AG10803 (cell line): ENCODE results near the gene INAVA.

Experiments
- DNase-seq: peaks from one replicate; pipeline ENCODE4 v3.0.0; 2010; ENCODE audit warnings: low read depth
- H3K4me3 ChIP-seq: 2 replicates; pipeline ENCODE4 v1.5.1; 2011; ENCODE audit warnings: mild to moderate bottlenecking, low read length, control low read depth
- TF ChIP-seq, protein P1 (sequence below): conservative IDR thresholded peaks from 2 replicates; pipeline ENCODE4 v1.5.1; 2011; ENCODE audit warnings: mild to moderate bottlenecking, low read length, control low read depth, inconsistent platforms

The INAVA gene, protein sequence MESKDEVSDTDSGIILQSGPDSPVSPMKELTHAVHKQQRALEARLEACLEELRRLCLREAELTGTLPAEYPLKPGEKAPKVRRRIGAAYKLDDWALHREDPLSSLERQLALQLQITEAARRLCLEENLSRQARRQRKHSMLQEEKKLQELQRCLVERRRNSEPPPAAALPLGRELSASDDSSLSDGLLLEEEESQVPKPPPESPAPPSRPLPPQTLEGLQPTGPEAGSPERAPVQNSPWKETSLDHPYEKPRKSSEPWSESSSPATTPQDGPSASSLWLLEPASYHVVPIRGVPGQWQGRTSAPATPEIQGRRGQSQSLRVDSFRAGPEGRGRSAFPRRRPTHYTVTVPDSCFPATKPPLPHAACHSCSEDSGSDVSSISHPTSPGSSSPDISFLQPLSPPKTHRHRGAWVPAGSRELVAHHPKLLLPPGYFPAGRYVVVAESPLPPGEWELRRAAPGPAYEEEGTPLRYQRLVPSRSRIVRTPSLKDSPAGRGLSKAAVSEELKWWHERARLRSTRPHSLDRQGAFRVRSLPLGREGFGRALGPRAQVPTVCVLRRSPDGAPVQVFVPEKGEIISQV

DNA sequence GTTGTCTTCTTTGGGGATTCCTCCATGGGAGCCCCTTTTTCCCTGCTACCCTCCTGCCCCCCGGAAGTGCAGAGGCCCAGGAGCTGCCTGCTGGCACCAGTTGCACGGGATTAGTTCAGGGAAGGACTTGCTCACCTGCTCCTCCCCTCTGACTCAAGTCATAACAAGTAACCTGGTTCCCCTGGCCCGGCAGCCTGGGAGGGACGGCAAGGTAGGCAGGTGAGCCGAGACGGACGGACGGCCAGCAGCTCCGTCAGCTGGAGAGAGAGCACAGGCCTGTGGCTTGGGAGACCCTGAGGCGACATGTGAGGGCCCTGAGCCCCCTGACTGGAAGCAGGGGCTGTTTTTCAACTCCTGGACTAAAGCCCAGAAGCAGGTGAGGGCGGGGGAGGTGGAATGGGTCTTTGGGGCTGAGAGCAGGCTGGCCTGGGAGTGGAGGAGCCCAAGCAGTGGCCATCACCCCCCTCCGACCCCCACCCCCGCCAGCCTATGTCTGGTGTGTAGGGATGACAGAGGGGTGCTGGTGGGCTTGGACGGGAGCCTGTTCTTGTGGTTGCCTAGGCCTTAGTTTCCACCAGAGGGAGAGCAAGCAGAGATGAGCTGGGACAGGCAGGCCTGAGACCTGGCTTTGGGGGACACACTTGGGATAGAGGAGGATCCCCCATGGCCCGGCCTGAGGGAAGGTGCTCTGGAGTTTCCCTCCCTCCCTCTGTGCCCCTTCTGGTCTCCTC lies at the start of gene INAVA:
Gene INAVA, plus strand, starts transcription at position 189 of the 731 bp plus-strand sequence. CDS start 3,501 bp downstream, outside the sequence.
- TF ChIP-seq, protein P1, sequence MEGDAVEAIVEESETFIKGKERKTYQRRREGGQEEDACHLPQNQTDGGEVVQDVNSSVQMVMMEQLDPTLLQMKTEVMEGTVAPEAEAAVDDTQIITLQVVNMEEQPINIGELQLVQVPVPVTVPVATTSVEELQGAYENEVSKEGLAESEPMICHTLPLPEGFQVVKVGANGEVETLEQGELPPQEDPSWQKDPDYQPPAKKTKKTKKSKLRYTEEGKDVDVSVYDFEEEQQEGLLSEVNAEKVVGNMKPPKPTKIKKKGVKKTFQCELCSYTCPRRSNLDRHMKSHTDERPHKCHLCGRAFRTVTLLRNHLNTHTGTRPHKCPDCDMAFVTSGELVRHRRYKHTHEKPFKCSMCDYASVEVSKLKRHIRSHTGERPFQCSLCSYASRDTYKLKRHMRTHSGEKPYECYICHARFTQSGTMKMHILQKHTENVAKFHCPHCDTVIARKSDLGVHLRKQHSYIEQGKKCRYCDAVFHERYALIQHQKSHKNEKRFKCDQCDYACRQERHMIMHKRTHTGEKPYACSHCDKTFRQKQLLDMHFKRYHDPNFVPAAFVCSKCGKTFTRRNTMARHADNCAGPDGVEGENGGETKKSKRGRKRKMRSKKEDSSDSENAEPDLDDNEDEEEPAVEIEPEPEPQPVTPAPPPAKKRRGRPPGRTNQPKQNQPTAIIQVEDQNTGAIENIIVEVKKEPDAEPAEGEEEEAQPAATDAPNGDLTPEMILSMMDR, result no peak
- no peak within 1 kb of the TSS for H3K4me3 ChIP-seq
- DNase-seq, result no peak

- TF ChIP-seq, protein P1, result no peak
- H3K4me3 ChIP-seq, result no peak overlapping the region
Measured at GRCh38 chr1:200845360-200845759, 49.3 kb upstream of the INAVA start.

GRCh38 chr1:200846398-200846797 lies 48.3 kb upstream of the INAVA start:
- DNase-seq, result no peak
- TF ChIP-seq, protein P1, result no peak
- no peak overlapping the region for H3K4me3 ChIP-seq

More at GRCh38 chr1:200845360-200845759, 49.3 kb upstream of the INAVA start:
- no peak for DNase-seq

DNA sequence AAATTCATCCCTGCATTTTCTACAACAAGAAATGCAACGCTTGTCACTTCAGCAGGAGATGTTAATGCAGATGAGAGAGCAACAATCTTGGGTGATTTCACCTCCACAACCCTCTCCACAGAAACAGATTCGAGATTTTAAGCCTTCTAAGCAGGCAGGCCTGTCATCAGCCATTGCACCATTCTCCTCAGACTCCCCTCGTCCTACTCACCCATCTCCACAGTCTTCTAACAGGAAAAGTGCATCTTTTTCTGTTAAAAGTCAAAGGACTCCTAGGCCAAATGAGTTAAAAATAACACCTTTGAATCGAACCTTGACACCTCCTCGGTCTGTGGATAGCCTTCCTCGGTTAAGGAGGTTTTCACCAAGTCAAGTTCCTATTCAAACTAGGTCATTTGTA lies 45.3 kb upstream of the INAVA start:
- TF ChIP-seq, protein P1, result no peak
- no peak for DNase-seq

DNA sequence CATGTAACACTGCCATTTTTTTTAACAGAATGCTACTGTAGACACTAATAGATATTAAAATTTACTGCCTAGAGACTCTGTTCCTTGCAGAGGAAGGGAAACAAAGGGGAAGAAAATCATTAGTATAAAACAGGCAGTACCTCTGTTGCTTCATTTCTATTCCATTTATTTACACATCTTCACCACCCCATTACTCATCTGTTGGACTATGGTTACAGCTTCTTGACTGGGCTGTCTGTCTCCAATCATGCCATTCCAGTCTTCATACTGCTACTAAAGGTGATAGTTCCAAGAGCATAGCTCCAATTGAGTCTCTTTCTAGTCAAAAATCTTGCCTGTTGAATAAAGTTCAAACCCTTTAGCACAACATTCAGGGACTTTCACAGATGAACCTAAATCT lies 44.1 kb upstream of the INAVA start:
- TF ChIP-seq, protein P1, result no peak
- no peak overlapping the region for H3K4me3 ChIP-seq
- DNase-seq, result no peak

More for the DNA sequence above, 45.3 kb upstream of the INAVA start:
- H3K4me3 ChIP-seq, result no peak overlapping the region

GRCh38 chr1:200856716-200857357 lies 37.9 kb upstream of the INAVA start:
- DNase-seq, result peak; percentile 27
- no peak overlapping the region for H3K4me3 ChIP-seq
- TF ChIP-seq, protein P1, result no peak
